GM12891 (cell line): ENCODE measurements around the gene OMA1.
"Not testable (repeated sequence)": the region's sequence is repeated elsewhere in the genome, so short reads cannot be mapped to it uniquely, and the experiment has no call there.

Experiments
- DNase-seq: peaks from one replicate; pipeline ENCODE4 v3.0.0; 2011; ENCODE audit warnings: low spot score; ENCODE audit not compliant: insufficient read length
- FAIRE-seq: peaks from 2 replicates; lab custom pipeline; 2011; peaks lifted over from hg19 to GRCh38; lab: Jason Lieb, UNC
- PAX5 ChIP-seq: IDR thresholded peaks from 2 replicates; pipeline ENCODE4 v1.6.1; 2011; ENCODE audit warnings: low read length, moderate library complexity, mild to moderate bottlenecking; ENCODE audit not compliant: insufficient read depth, severe bottlenecking
- POLR2A ChIP-seq: IDR thresholded peaks from 2 replicates; pipeline ENCODE4 v1.6.1; 2011; ENCODE audit warnings: low read depth, low read length, control low read depth
- POLR2AphosphoS5 ChIP-seq: IDR thresholded peaks from 2 replicates; pipeline ENCODE4 v1.6.1; 2011; ENCODE audit warnings: low read depth, low read length, control low read depth
- POU2F2 ChIP-seq: IDR thresholded peaks from 2 replicates; pipeline ENCODE4 v1.6.1; 2011; ENCODE audit warnings: low read depth, mild to moderate bottlenecking, control low read depth, low read length, moderate library complexity
- SPI1 ChIP-seq: IDR thresholded peaks from 2 replicates; pipeline ENCODE4 v1.6.1; 2011; ENCODE audit warnings: low read depth, low read length, control low read depth
- TAF1 ChIP-seq: IDR thresholded peaks from 2 replicates; pipeline ENCODE4 v1.6.1; 2011; ENCODE audit warnings: low read depth, low read length, control low read depth

Gene OMA1

GRCh38 chr1:58573705-58574591 is 27.4 kb upstream of the OMA1 start:
- TF ChIP-seq TAF1 (peak; percentile 69), PAX5 (peak; percentile 90), SPI1 (peak; percentile 53; the same call in 1 of the 2 replicates), POU2F2 (peak; percentile 91), POLR2A (peak; percentile 85), POLR2AphosphoS5 (peak; percentile 82)
- peak; percentile 42 for DNase-seq
- peak; percentile 95 for FAIRE-seq

GRCh38 chr1:58573138-58573537 is 26.6 kb upstream of the OMA1 start:
- FAIRE-seq (peak; percentile 45), DNase-seq (no peak)
- TF ChIP-seq POU2F2 (no peak), POLR2A (no peak), POLR2AphosphoS5 (no peak), TAF1 (no peak), SPI1 (no peak), PAX5 (no peak)

DNA sequence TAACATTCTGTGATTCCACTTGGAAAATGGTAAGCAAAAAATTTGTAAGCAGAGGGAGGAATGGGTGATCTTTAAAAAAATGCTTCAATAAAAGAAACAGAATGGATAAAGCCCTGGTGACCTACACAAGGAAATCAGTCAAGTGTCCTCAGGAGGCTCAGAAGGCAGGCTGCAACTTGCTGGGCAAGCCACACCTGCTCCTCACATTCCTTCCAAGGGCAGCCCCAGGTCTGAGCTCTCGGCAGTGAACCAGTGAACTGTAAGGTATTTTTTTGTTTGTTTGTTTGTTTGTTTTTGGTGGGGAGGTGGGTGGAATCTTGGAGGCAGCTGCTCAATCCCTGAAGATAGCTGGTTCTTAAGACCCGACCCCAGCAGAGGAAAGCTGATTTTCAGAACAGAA is 26.2 kb upstream of the OMA1 start:
- DNase-seq (no peak), FAIRE-seq (peak; percentile 38)
- TF ChIP-seq POLR2AphosphoS5 (no peak), TAF1 (no peak), PAX5 (no peak), POU2F2 (no peak), SPI1 (no peak), POLR2A (no peak)

GRCh38 chr1:58571616-58572015 is 25.1 kb upstream of the OMA1 start:
- FAIRE-seq (peak; percentile 13), DNase-seq (no peak)
- no peak for TF ChIP-seq TAF1
- TF ChIP-seq POLR2A, result no peak
- TF ChIP-seq POLR2AphosphoS5, result no peak
- no peak for TF ChIP-seq PAX5
- no peak for TF ChIP-seq POU2F2
- no peak for TF ChIP-seq SPI1

DNA sequence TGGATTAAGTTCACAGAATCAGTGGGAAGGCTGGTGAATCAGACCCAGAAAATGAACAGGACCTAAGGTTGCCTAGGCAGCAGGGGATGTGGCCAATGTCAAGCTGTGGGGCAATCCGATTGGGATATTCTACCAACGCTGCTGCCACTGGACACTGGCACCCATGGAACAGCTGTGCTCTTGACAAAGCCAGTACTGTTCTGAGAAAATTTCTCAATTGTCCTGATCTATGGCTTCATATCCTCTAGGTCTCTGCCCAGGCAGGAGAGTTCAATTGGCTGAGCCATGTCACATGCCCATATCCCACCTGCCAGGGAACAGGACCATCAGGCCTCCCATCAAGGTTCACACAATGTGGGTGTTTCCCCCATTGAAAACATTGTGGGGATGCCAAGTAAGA is 24.3 kb upstream of the OMA1 start:
- FAIRE-seq (no peak), DNase-seq (no peak)
- TF ChIP-seq SPI1 (no peak), POLR2A (no peak), POLR2AphosphoS5 (no peak), PAX5 (no peak), POU2F2 (no peak), TAF1 (no peak)

DNA sequence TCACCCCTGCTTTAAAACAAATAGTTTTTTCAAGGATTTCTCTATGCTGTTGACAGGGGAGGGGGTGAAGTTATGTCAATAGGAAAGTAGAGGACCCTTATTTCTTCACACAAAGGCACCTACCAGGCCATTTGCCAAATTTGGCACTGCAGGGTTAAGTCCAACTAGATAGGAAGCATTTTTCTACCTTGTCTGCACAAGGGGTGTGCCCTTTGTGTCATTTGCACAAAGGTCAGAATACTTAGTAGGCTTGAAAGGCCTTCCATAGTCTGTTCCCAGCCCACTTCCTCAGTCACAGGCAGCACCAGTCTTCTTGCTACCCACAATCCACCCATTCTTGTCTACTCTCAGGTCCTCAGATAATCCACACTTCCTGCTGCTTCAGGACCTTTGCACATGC is 23.6 kb upstream of the OMA1 start:
- peak; percentile 41 for FAIRE-seq
- no peak for DNase-seq
- no peak for TF ChIP-seq POLR2AphosphoS5
- no peak for TF ChIP-seq PAX5
- TF ChIP-seq TAF1, result no peak
- no peak for TF ChIP-seq POLR2A
- TF ChIP-seq POU2F2, result no peak
- no peak for TF ChIP-seq SPI1

- TF ChIP-seq TAF1, result no peak
- TF ChIP-seq SPI1, result no peak
- TF ChIP-seq POLR2A, result no peak
- no peak for TF ChIP-seq PAX5
- TF ChIP-seq POLR2AphosphoS5, result no peak
- no peak for TF ChIP-seq POU2F2
- DNase-seq (no peak), FAIRE-seq (peak; percentile 89)
These were observed 22.4 kb upstream of the OMA1 start for GRCh38 chr1:58568911-58569310.

- TF ChIP-seq SPI1 (no peak), POU2F2 (no peak), POLR2AphosphoS5 (no peak), POLR2A (no peak), PAX5 (no peak), TAF1 (no peak)
- no peak for FAIRE-seq
- no peak for DNase-seq
These were observed 21.8 kb upstream of the OMA1 start for GRCh38 chr1:58568271-58568860.

DNA sequence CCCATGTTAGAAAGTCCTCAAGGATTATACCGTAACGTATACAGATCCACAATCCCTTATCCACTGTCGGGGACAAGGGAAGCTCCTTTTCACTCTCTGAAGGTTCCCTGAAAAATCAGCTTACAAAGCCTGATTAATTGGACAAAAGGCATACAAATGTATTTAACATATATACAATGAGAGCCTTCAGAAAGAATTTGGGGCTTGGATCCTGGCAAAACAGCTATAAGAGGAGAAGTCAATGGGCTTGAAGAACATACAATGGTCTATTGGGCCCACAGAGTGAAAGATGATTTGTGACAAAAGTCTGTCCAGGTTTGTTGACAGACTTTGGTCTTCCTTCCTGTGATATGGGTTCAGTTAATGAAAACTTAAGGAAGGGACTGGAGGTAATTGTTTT is 19.8 kb upstream of the OMA1 start:
- FAIRE-seq (no peak), DNase-seq (no peak)
- TF ChIP-seq POLR2A (no peak), POLR2AphosphoS5 (no peak), PAX5 (no peak), POU2F2 (no peak), SPI1 (no peak), TAF1 (no peak)

DNA sequence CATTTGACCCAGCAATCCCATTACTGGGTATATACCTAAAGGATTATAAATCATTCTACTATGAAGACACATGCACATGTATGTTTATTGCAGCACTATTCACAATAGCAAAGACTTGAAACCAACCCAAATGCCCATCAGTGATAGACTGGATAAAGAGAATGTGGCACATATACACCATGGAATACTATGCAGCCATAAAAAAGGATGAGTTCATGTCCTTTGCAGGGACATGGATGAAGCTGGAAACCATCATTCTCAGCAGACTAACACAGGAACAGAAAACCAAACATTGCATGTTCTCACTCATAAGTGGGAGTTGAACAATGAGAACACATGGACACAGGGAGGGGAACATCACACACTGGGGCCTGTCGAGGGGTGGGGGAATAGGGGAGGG is 17.2 kb upstream of the OMA1 start:
- FAIRE-seq, DNase-seq: not testable (repeated sequence)
